ENCODE measurements around the gene PCDHA6.

DNA sequence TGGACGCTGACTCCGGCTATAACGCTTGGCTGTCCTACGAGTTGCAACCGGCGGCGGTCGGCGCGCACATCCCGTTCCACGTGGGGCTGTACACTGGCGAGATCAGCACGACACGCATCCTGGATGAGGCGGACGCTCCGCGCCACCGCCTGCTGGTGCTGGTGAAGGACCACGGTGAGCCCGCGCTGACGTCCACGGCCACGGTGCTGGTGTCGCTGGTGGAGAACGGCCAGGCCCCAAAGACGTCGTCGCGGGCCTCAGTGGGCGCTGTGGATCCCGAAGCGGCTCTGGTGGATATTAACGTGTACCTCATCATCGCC lies 49.5 kb downstream of the PCDHA6 start:
- TF ChIP-seq TAF1 (IDR thresholded peaks at IDR 0.05; ENCODE audit: low read depth, low read length) (no peak), ZNF274 (IDR thresholded peaks at IDR 0.05; ENCODE audit: borderline replicate concordance, extremely low read depth, low read length) (no peak), CTCF (IDR thresholded peaks at IDR 0.05; ENCODE audit: control extremely low read depth in 1 of 3, insufficient read depth in 1 of 3, low read depth in 1 of 3, low read length in 3 of 3) (no peak), JUND (IDR thresholded peaks at IDR 0.05; ENCODE audit: low read length) (no peak), SUZ12 (IDR thresholded peaks at IDR 0.05; ENCODE audit: low read length) (no peak), POLR2AphosphoS5 (IDR thresholded peaks at IDR 0.05; ENCODE audit: low read depth, low read length) (no peak), BCL11A (IDR thresholded peaks at IDR 0.05; ENCODE audit: low read depth in 2 of 2, low read length in 2 of 2) (no peak), BRCA1 (IDR thresholded peaks at IDR 0.05; ENCODE audit: low read depth, low read length) (no peak), JUN (IDR thresholded peaks at IDR 0.05; ENCODE audit: low read depth, low read length) (no peak)
